ENCODE measurements around the gene PLXNA3. TPM values are rescaled to one million over a fixed set of nuclear protein-coding genes. Genes with fewer than 3 reads are reported as not detected.

Gene PLXNA3
- total RNA-seq (2021; ENCODE audit: unreplicated experiment) (89.3 TPM), Bru-seq, nascent RNA (percentile 61 among the genes with signal in this experiment), BruChase-seq, experiment 1, labeled RNA remaining after a 6-hour chase (percentile 90 among the genes with signal in this experiment), BruChase-seq, experiment 2, labeled RNA remaining after a 2-hour chase (percentile 78 among the genes with signal in this experiment)
- 81.6 and 98.2 TPM in 2 replicates for polyA plus RNA-seq (2012)
- long read RNA-seq, partial matches to known transcripts: 16 of 33 reads
- long read RNA-seq, other reads (novel, unspliced or antisense): 15 of 33 reads

DNA sequence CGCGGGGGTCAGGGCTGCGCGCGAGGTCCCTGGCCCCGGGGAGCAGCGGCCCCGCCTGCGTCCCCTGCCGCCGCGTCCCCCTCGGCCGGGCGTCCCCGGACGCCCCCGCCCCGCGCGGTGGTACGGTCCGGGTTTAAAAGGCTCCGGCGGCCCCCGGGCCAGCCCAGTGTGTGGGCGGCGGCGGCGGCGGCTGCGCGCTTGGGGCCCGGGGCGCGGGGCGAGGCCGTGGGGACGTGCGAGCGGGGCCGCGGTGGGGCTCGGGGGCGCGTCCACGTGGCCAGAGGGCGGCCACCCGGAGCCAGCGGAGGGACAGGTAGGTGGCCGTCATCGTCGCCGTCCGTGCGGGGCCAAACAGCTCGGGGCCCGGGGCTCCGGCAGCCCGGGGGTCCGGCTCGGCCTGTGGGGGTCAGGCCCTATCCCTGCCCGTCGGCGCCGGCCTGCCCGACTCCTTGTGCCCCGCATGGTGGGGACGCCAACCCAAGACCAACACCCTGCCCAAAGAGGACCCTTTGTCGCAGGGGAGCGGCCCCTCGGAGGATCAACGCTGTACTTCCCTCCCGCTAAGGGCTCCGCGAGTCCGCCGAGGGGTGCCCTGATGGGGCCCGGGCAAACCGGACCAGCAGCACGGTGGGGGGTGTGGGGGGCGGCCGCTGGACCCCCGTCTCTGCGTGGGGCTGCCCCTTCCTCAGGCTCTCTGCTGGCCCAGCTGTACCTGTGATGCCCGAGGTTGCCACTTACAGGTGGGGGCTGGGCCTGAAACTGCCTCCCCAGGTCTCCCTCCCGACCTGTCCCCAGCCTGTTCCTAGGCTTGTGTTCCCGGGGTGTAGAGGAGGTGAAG is at the start of gene PLXNA3:
TSS of gene PLXNA3 (plus strand) at position 166 of the 838 bp plus-strand sequence. CDS start 1,903 bp downstream, outside the sequence.
- ATAC-seq (peak; percentile 77), DNase-seq (ENCODE audit: low read depth, low spot score) (no peak)
- Histone ChIP-seq H3K9me3 (ENCODE audit: control insufficient read depth in 1 of 2, insufficient read depth in 1 of 2, low read depth in 1 of 2, low read length in 2 of 2) (no peaks in the 10 kb centered on the region), H3K36me3 (ENCODE audit: control insufficient read depth in 1 of 2, insufficient read depth in 2 of 2, low read length in 2 of 2) (no peaks in the 10 kb centered on the region; a peak in 1 of 4 replicates), H3K4me2 (ENCODE audit: low read length) (peak within 1 kb of the TSS; percentile 75), H3K27me3 (ENCODE audit: insufficient read depth, low read length) (no peaks in the 10 kb centered on the region), H3K79me2 (ENCODE audit: insufficient read depth, low read length) (peaks cover 24% of the 10 kb centered on the region), H3K4me3 (replicated peaks in 1 of 2; ENCODE audit: low read depth in 1 of 2, low read length in 2 of 2) (peak within 1 kb of the TSS; percentile 66 to 68), H3K9ac (ENCODE audit: low read length) (peak within 1 kb of the TSS; percentile 66), H2AFZ (ENCODE audit: low read depth, low read length, poor library complexity, severe bottlenecking) (no peak within 1 kb of the TSS), H3K9me2 (ENCODE audit: insufficient read depth) (no peaks in the 10 kb centered on the region), H4K20me1 (ENCODE audit: insufficient read depth) (no peaks in the 10 kb centered on the region), H3K27ac (ENCODE audit: low read depth, low read length) (peak within 1 kb of the TSS; percentile 80; the same call in 1 of the 2 replicates), H3K4me1 (ENCODE audit: control insufficient read depth in 1 of 2, insufficient read depth in 2 of 2, low read length in 2 of 2) (peaks cover 7 to 12% of the 10 kb centered on the region in 2 experiments; a peak in 1 of 4 replicates)
- POLR2A ChIA-PET: interaction anchor here (0.8 to 1.2 kb wide), 3 partner anchors 32 to 87 kb away, joined by 3 to 4 read pairs (median 3); partner anchors contain the start of genes RPL10 and SLC10A3
- intact Hi-C loops (cut with micrococcal nuclease): no loop called here
- RAD21 ChIA-PET (ENCODE audit: low non-redundant PET in 1 of 2, low total read pairs in 2 of 2, uncharacterized antibody in 2 of 2, unreplicated experiment in 2 of 2): no interaction called here
- TSS peak; percentile 51 for BruUV-seq (replicated peaks)
- CTCF ChIA-PET: no interaction called here
- TF ChIP-seq POLR2A (IDR thresholded peaks at IDR 0.05; ENCODE audit: borderline replicate concordance, extremely low read depth, insufficient read depth, insufficient read length) (peak; percentile 63), POLR2AphosphoS5 (IDR thresholded peaks at IDR 0.05; ENCODE audit: low read depth, low read length) (peak; percentile 76), ZFX (IDR thresholded peaks at IDR 0.05) (peak; percentile 61; the same call in 1 of the 2 replicates), ELF1 (IDR thresholded peaks at IDR 0.05; ENCODE audit: borderline replicate concordance, low read depth) (no peak)

DNA sequence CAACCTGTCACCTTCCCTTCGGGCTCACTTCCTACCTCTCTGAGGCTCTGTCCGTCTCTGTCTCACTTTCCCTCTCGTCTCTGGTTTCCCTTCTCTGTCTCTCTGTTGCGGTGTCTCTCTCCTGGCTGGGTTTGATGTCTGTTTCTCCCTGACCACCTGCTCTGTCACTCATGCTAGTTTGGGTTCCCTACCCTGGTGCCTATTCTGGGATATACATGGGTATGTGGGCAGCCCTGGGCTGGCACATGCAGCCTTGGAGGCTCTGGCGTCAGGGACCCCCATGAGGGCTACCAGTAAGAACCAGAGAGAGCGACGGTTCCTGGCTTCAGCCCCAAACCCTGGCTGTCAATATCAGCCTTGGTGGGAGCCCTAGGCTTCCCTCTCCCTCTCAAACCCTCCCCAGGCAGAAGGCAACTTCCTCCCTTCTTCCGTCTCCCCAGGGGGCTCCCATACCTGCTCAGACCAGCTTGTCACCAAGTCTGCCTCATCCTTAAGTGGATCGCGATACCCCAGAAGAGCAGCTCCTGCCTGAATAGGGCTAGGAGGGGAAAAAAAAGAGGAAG is 49.3 kb upstream of the PLXNA3 start:
- RAD21 ChIA-PET (ENCODE audit: low non-redundant PET in 1 of 2, low total read pairs in 2 of 2, uncharacterized antibody in 2 of 2, unreplicated experiment in 2 of 2): interaction anchor here in 1 of 2 experiments (0.6 kb wide), 1 partner anchor 35 kb away, joined by 3 read pairs; no protein-coding TSS in a partner anchor

More for the DNA sequence above, 49.3 kb upstream of the PLXNA3 start:
- peaks cover 15 to 35% of the 10 kb centered on the region in 2 experiments for H3K4me1 ChIP-seq (ENCODE audit: control insufficient read depth in 1 of 2, insufficient read depth in 2 of 2, low read length in 2 of 2)
- no peak overlapping the region for H2AFZ ChIP-seq (ENCODE audit: low read depth, low read length, poor library complexity, severe bottlenecking)
- H3K4me3 ChIP-seq (replicated peaks in 1 of 2; ENCODE audit: low read depth in 1 of 2, low read length in 2 of 2): peak overlapping the region; percentile 54 to 64
- intact Hi-C loops (cut with micrococcal nuclease): loop anchor here (5.0 kb wide), 1 partner anchor 69 kb away; the partner anchor contains the start of gene LAGE3
- no peaks in the 10 kb centered on the region for H3K9me2 ChIP-seq (ENCODE audit: insufficient read depth)
- TSS peak; percentile 41 for BruUV-seq (replicated peaks)
- H3K9me3 ChIP-seq (ENCODE audit: control insufficient read depth in 1 of 2, insufficient read depth in 1 of 2, low read depth in 1 of 2, low read length in 2 of 2): no peaks in the 10 kb centered on the region
- peak overlapping the region; percentile 73 for H3K9ac ChIP-seq (ENCODE audit: low read length)
- no peak; the same call in 1 of the 2 replicates for ATAC-seq
- no peak for TF ChIP-seq YY1 (IDR thresholded peaks at IDR 0.05; ENCODE audit: extremely low read depth, insufficient replicate concordance, low read depth, low read length)
- TF ChIP-seq, protein P1, sequence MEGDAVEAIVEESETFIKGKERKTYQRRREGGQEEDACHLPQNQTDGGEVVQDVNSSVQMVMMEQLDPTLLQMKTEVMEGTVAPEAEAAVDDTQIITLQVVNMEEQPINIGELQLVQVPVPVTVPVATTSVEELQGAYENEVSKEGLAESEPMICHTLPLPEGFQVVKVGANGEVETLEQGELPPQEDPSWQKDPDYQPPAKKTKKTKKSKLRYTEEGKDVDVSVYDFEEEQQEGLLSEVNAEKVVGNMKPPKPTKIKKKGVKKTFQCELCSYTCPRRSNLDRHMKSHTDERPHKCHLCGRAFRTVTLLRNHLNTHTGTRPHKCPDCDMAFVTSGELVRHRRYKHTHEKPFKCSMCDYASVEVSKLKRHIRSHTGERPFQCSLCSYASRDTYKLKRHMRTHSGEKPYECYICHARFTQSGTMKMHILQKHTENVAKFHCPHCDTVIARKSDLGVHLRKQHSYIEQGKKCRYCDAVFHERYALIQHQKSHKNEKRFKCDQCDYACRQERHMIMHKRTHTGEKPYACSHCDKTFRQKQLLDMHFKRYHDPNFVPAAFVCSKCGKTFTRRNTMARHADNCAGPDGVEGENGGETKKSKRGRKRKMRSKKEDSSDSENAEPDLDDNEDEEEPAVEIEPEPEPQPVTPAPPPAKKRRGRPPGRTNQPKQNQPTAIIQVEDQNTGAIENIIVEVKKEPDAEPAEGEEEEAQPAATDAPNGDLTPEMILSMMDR (IDR thresholded peaks at IDR 0.05 in 2 of 3, conservative IDR thresholded peaks at IDR 0.05 in 1 of 3; ENCODE audit: borderline replicate concordance in 1 of 3, insufficient read depth in 1 of 3, low read depth in 2 of 3, low read length in 2 of 3): no peak
- no peak for TF ChIP-seq RAD21 (IDR thresholded peaks at IDR 0.05; ENCODE audit: low read depth)
- no peak; the same call in 1 of the 2 replicates for TF ChIP-seq POLR2AphosphoS5 (IDR thresholded peaks at IDR 0.05; ENCODE audit: low read depth, low read length)
- no peak for TF ChIP-seq ELF1 (IDR thresholded peaks at IDR 0.05; ENCODE audit: borderline replicate concordance, low read depth)
- TF ChIP-seq EZH2 (IDR thresholded peaks at IDR 0.05): no peak
- TF ChIP-seq ZNF274 (IDR thresholded peaks at IDR 0.05; ENCODE audit: low read depth, low read length): no peak
- no peaks in the 10 kb centered on the region for H3K36me3 ChIP-seq (ENCODE audit: control insufficient read depth in 1 of 2, insufficient read depth in 2 of 2, low read length in 2 of 2)
- no peaks in the 10 kb centered on the region for H4K20me1 ChIP-seq (ENCODE audit: insufficient read depth)
- peak overlapping the region; percentile 91 for H3K27ac ChIP-seq (ENCODE audit: low read depth, low read length)
- no peaks in the 10 kb centered on the region for H3K79me2 ChIP-seq (ENCODE audit: insufficient read depth, low read length)
- peak overlapping the region; percentile 87 for H3K4me2 ChIP-seq (ENCODE audit: low read length)
- no peaks in the 10 kb centered on the region for H3K27me3 ChIP-seq (ENCODE audit: insufficient read depth, low read length)
- DNase-seq (ENCODE audit: low read depth, low spot score): no peak
- ChIA-PET CTCF (interaction anchor here (0.9 kb wide), 1 partner anchor 35 kb away, joined by 3 read pairs; no protein-coding TSS in a partner anchor), POLR2A (interaction anchor here (1.7 to 1.9 kb wide), 2 partner anchors 9 to 11 kb away, joined by 10 to 12 read pairs; partner anchors contain the start of gene RPL10)
